LHCN-M2 (cell line): ENCODE data around the gene RSPH3. TPM values are rescaled to one million over a fixed set of nuclear protein-coding genes. Genes with fewer than 3 reads are reported as not detected.
"Not testable (repeated sequence)": the region's sequence is repeated elsewhere in the genome, so short reads cannot be mapped to it uniquely, and the experiment has no call there.

Experiments
- DNase-seq: peaks from one replicate; pipeline ENCODE4 v3.0.0-alpha.2; 2012; ENCODE audit warnings: low read depth
- total RNA-seq: library from RNA; depleted of rRNA; stranded (reverse); fragments of >200 nt; gene quantifications from 2 replicates; pipeline ENCODE4 v1.2.3, GENCODE V29; 2014

The RSPH3 gene
- total RNA-seq, 1 experiment from 2014 or later = 5.1 TPM

- not testable (repeated sequence) for DNase-seq
These were observed 25.2 kb upstream of the RSPH3 start for GRCh38 chr6:159025224-159025623.

- no peak for DNase-seq
These were observed 23.9 kb upstream of the RSPH3 start for GRCh38 chr6:159023893-159024292.

- no peak for DNase-seq
These were observed 20.0 kb upstream of the RSPH3 start for GRCh38 chr6:159020011-159020410.

- DNase-seq = no peak
These were observed 18.0 kb upstream of the RSPH3 start for GRCh38 chr6:159017757-159018559.

GRCh38 chr6:159014406-159014805, 14.4 kb upstream of the RSPH3 start:
- DNase-seq = no peak

GRCh38 chr6:159013229-159013628, 13.2 kb upstream of the RSPH3 start:
- no peak for DNase-seq

GRCh38 chr6:159012201-159012600, 12.2 kb upstream of the RSPH3 start:
- DNase-seq = no peak

- not testable (repeated sequence) for DNase-seq
These were observed 10.1 kb upstream of the RSPH3 start for GRCh38 chr6:159010037-159010612.

- no peak for DNase-seq
These were observed 8.8 kb upstream of the RSPH3 start for GRCh38 chr6:159008656-159009288.

GRCh38 chr6:159007510-159007909, 7.5 kb upstream of the RSPH3 start:
- DNase-seq = no peak

GRCh38 chr6:159005436-159005835, 5.4 kb upstream of the RSPH3 start:
- no peak for DNase-seq

- DNase-seq = no peak
These were observed 4.6 kb upstream of the RSPH3 start for GRCh38 chr6:159004592-159004991.

- peak; percentile 31 for DNase-seq
These were observed 2.6 kb upstream of the RSPH3 start for GRCh38 chr6:159002432-159003155.

- no peak for DNase-seq
These were observed 792 bp downstream of the RSPH3 start for GRCh38 chr6:158999154-158999665.

GRCh38 chr6:158996856-158997255, 3.1 kb downstream of the RSPH3 start:
- no peak for DNase-seq

GRCh38 chr6:158993639-158994038, 6.4 kb downstream of the RSPH3 start:
- no peak for DNase-seq

GRCh38 chr6:158991017-158991723, 8.8 kb downstream of the RSPH3 start:
- no peak for DNase-seq

GRCh38 chr6:158989711-158990110, 10.3 kb downstream of the RSPH3 start:
- not testable (repeated sequence) for DNase-seq

- DNase-seq = no peak
These were observed 11.5 kb downstream of the RSPH3 start for GRCh38 chr6:158988477-158988876.

GRCh38 chr6:158987657-158988056, 12.3 kb downstream of the RSPH3 start:
- DNase-seq = no peak

GRCh38 chr6:158978757-158979156, 21.2 kb downstream of the RSPH3 start:
- DNase-seq = peak; percentile 5
